ENCODE results near the gene TRIP12.
A peak's percentile ranks its signal among the peaks of the same experiment; 100 is the strongest.
"Not testable (repeated sequence)": the region's sequence is repeated elsewhere in the genome, so short reads cannot be mapped to it uniquely, and the experiment has no call there.

Gene TRIP12

GRCh38 chr2:229870903-229871656, 50.7 kb downstream of the TRIP12 start:
- no peak for DNase-seq

DNA sequence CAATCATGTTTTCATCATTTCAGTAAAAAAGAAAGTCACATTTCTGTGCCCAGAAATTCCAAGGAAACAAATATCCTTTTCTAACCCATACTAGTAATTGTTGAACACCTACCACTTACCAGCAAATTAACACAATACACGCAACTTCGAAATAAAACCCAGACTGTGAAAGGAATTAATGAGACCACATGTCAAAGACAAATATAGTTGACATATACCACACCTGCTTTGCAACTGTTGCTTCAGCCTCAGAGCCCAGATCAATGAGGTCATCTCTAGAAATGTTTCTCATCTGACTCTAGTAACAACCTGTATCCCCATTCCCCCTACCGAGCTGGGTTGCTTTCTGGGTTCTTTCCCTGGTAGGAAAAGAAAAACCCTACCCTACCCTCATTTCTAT, 52.6 kb downstream of the TRIP12 start:
- DNase-seq: no peak

GRCh38 chr2:229868794-229869193, 53.0 kb downstream of the TRIP12 start:
- no peak for DNase-seq

- DNase-seq: no peak
Observed at GRCh38 chr2:229865033-229865432, 56.8 kb downstream of the TRIP12 start.

DNA sequence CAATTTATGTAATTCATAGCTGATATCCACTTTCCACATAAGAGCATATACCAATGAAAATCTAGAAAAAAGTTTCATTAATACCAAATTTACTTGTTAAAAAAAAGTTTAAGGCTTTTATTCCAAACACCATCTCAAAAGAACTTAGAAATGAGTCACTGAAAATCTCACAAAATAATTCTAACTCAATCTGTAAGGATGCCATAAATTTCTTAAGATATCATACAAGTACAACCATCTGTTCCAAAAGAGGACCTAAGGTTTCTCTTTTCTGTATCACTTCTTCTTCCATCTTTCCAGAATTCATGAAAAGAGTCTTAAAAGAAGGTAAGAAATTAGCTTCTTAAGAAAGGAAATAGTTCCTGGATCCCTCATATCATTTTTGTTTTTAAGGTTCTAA, 60.4 kb downstream of the TRIP12 start:
- no peak for DNase-seq

- no peak for DNase-seq
Observed at GRCh38 chr2:229860334-229860733, 61.5 kb downstream of the TRIP12 start.

GRCh38 chr2:229858351-229858750, 63.5 kb downstream of the TRIP12 start:
- DNase-seq: no peak

GRCh38 chr2:229857634-229858033, 64.2 kb downstream of the TRIP12 start:
- no peak for DNase-seq

- no peak for DNase-seq
Observed at GRCh38 chr2:229856413-229856812, 65.4 kb downstream of the TRIP12 start.

DNA sequence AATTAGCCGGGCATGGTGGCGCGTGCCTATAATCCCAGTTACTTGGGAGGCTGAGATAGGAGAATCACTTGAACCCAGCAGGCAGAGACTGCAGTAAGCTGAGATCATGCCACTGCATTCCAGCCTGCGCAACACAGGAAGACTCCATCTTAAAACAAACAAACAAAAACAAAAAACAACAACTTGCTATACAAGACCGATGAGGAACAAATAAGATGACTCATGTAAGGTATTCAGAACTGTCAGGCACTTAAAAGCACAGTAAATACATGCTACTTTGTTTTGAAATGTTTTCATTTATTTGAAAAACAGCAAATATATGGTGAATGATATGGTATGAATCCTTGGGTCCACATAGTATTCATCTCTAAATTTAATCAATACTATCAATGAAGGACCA, 66.7 kb downstream of the TRIP12 start:
- DNase-seq: no peak

GRCh38 chr2:229852565-229852964, 69.2 kb downstream of the TRIP12 start:
- peak; percentile 13 for DNase-seq

GRCh38 chr2:229851870-229852269, 69.9 kb downstream of the TRIP12 start:
- DNase-seq: no peak

DNA sequence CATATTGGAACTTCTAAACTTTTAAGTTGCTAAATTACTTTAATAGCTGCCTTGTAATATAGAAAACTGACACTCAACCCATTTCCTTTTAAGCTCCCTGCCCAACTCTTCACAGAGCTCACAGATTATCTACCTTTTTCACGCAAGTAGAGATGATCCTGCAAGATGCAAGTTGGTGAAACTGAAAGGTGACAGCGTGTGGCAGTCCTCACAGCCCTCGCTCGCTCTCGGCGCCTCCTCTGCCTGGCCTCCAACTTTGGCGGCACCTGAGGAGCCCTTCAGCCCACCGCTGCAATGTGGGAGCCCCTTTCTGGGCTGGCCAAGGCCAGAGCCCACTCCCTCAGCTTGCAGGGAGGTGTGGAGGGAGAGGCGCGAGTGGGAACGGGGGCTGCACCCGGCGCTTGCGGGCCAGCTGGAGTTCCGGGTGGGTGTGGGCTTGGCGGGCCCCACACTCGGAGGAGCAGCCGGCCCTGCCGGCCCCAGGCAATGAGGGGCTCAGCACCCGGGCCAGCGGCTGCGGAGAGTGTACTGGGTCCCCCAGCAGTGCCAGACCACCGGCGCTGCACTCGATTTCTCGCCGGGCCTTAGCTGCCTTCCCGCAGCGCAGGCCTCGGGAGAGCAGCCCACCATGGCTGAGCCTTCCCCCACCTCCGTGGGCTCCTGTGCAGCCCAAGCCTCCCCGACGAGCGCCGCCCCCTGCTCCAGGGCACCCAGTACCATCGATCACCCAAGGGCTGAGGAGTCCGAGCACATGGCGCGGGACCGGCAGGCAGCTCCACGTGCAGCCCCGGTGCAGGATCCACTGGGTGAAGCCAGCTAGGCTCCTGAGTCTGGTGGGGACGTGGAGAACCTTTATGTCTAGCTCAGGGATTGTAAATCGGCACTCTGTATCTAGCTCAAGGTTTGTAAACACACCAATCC, 71.2 kb downstream of the TRIP12 start:
- DNase-seq: not testable (repeated sequence)

- DNase-seq: no peak
Observed at GRCh38 chr2:229849073-229849472, 72.7 kb downstream of the TRIP12 start.

- DNase-seq: no peak
Observed at GRCh38 chr2:229843613-229844012, 78.2 kb downstream of the TRIP12 start.

- no peak for DNase-seq
Observed at GRCh38 chr2:229838729-229839128, 83.1 kb downstream of the TRIP12 start.

GRCh38 chr2:229836847-229837246, 85.0 kb downstream of the TRIP12 start:
- DNase-seq: no peak

GRCh38 chr2:229835596-229836283, 86.1 kb downstream of the TRIP12 start:
- no peak for DNase-seq

GRCh38 chr2:229834368-229834767, 87.4 kb downstream of the TRIP12 start:
- not testable (repeated sequence) for DNase-seq

- DNase-seq: no peak
Observed at GRCh38 chr2:229832510-229832898, 89.3 kb downstream of the TRIP12 start.

- no peak for DNase-seq
Observed at GRCh38 chr2:229831805-229832509, 89.9 kb downstream of the TRIP12 start.

DNA sequence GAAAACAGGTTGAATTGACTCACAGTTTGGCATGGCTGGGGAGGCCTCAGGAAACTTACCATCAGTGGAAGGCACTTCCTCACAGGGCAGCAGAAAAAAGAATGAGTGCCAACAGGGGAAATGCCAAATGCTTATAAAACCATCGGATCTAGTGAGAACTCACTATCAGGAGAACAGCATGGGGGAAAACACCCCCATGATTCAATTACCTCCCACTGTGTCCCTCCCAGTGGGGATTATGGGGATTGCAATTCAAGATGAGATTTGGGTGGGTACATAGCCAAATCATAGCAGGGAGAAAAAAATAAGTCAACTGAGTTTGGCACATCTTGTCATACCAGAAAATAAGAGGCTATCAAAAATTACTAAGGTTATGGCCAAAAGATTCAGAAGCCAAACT, 96.3 kb downstream of the TRIP12 start:
- no peak for DNase-seq

DNA sequence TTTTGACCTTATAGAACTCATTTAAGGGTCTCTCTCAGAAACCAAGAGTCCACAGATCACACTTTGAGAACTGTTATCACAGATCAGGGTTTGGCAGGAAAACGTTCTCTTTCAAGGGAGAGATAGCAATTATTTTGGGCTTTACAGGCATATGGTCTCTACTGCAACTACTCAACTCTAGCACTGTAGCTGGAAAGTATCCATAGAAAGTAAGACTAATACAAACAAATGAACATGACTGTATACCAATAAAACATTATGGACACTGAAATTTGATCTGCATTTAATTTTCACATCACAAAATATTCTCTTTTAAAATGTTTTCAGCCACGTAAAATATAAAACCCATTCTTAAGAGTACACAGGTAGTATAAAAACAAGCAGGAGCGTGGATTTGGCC, 100.5 kb downstream of the TRIP12 start:
- DNase-seq: no peak
